Lung (tissue), 12 donors: Measurements from ENCODE around the gene TMEM89. TPM values are rescaled to one million over a fixed set of nuclear protein-coding genes. Genes with fewer than 3 reads are reported as not detected.

Experiments used
- ATAC-seq: fragments of 200-7000 bp; cut with Tn5 transposase; one replicate; pipeline ENCODE4 v1.9.1; 2020; ENCODE audit warnings: moderate number of reproducible peaks; ENCODE audit not compliant: insufficient read depth, low FRiP score
- DNase-seq, 3 donors: peaks; one replicate each; pipeline ENCODE4 v3.0.0-alpha.2; 2013 to 2017
- H3K27ac ChIP-seq, 2 donors: one replicate each; pipeline ENCODE4 v1.5.1; 2013; ENCODE audit warnings: mild to moderate bottlenecking in 2 of 2, moderate library complexity in 2 of 2, control low read depth in 1 of 2, inconsistent platforms in 1 of 2, low read depth in 1 of 2, low read length in 1 of 2
- H3K27me3 ChIP-seq, 3 donors: one replicate each; pipeline ENCODE4 v1.5.1; 2013; ENCODE audit warnings: low read length in 2 of 3; ENCODE audit not compliant: control insufficient read depth in 3 of 3, insufficient read depth in 3 of 3
- H3K36me3 ChIP-seq, 4 donors: one replicate each; pipeline ENCODE4 v1.5.1; 2013; ENCODE audit warnings: low read length in 4 of 4, mild to moderate bottlenecking in 1 of 4, moderate library complexity in 1 of 4; ENCODE audit not compliant: control insufficient read depth in 4 of 4, insufficient read depth in 4 of 4
- H3K4me1 ChIP-seq, 5 donors: one replicate each; pipeline ENCODE4 v1.5.1; 2013; ENCODE audit warnings: low read length in 5 of 5, mild to moderate bottlenecking in 2 of 5, moderate library complexity in 1 of 5; ENCODE audit not compliant: control insufficient read depth in 5 of 5, insufficient read depth in 5 of 5
- H3K4me3 ChIP-seq: one replicate; pipeline ENCODE4 v1.5.1; 2013; ENCODE audit warnings: mild to moderate bottlenecking, control low read depth, moderate library complexity
- H3K9ac ChIP-seq, 2 donors: one replicate each; pipeline ENCODE4 v1.5.1; 2013; ENCODE audit warnings: low read length in 2 of 2, control low read depth in 1 of 2; ENCODE audit not compliant: insufficient read depth in 1 of 2
- H3K9me3 ChIP-seq, 4 donors: one replicate each; pipeline ENCODE4 v1.5.1; 2013; ENCODE audit warnings: low read length in 3 of 4, mild to moderate bottlenecking in 1 of 4, moderate library complexity in 1 of 4; ENCODE audit not compliant: control insufficient read depth in 4 of 4, insufficient read depth in 3 of 4
- CTCF ChIP-seq: IDR thresholded peaks from 2 replicates; pipeline ENCODE4 v1.5.1; 2012; ENCODE audit warnings: mild to moderate bottlenecking; ENCODE audit errors: control extremely low read depth, extremely low read depth
- whole genome bisulfite sequencing, 2 donors: extraction: QIAGEN DNeasy Blood & Tissue Kit; methylation state at CpG; one replicate each; pipeline ENCODE4 v1.1.7; 2013; 5-methylcytosine and 5-hydroxymethylcytosine counted together
- polyA plus RNA-seq, 2 donors: library from polyadenylated mRNA; stranded (reverse); fragments of 200-250 nt; gene quantifications; one replicate each; pipeline ENCODE4 v1.2.1, GENCODE V29; 2013
- total RNA-seq, 2 donors: library from RNA; depleted of rRNA in 1 of 2; stranded (reverse); fragments of >200 nt in 1 of 2; gene quantifications; one replicate each; pipeline ENCODE4 v1.2.1, GENCODE V29; 2014 to 2021
- donor health status: control.
- donor health status: control.
- donor health status: Bipolar disorder and iron deficiency.
- donor health status: healthy.
- donor health status: DM: yes; HTN: yes; CAD: no.

TMEM89 gene
- total and polyA plus RNA-seq, 4 donors = 0.22 TPM; not detected in 3

GRCh38 chr3:48642605-48643004 is 21.0 kb upstream of the TMEM89 start:
- 94 to 97% methylated on average over 12 of the region's 12 CpGs for WGBS, 2 donors
- H3K27ac ChIP-seq = no peak overlapping the region
- no peaks in the 10 kb centered on the region for H3K27me3 ChIP-seq
- DNase-seq = no peak
- peaks cover 0 to 3% (median 0%) of the 10 kb centered on the region in 5 donors for H3K4me1 ChIP-seq
- no peak overlapping the region for H3K9ac ChIP-seq
- no peaks in the 10 kb centered on the region for H3K36me3 ChIP-seq
- TF ChIP-seq CTCF = no peak
- H3K9me3 ChIP-seq = no peaks in the 10 kb centered on the region
- ATAC-seq = no peak
- no peak overlapping the region for H3K4me3 ChIP-seq

DNA sequence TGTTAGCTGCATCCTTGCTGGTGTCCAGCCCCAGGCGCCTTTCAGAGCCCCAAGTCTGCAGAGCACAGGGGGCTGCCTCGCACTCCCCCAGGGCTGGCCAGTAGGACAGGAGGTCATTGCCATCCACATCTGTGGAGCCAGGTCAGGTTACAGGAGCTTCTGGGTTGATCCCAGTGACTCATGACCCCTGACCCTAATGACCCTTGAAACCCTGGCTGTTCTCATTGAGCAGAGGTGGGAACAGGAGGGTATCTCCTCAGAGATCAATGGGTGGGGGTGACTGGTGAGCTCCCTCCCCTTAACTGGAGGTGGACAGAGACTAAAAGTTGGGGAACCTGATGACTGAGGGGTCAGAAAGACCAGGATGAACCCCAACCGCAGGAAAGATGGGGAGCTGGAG is 19.8 kb upstream of the TMEM89 start:
- no peaks in the 10 kb centered on the region for H3K9me3 ChIP-seq
- H3K9ac ChIP-seq = no peak overlapping the region
- peaks cover 0 to 7% (median 0%) of the 10 kb centered on the region in 5 donors for H3K4me1 ChIP-seq
- no peaks in the 10 kb centered on the region for H3K36me3 ChIP-seq
- 94 to 100% methylated on average over 3 of the region's 3 CpGs for WGBS, 2 donors
- TF ChIP-seq CTCF = no peak
- ATAC-seq (no peak), DNase-seq (no peak)
- H3K27me3 ChIP-seq = no peaks in the 10 kb centered on the region
- H3K27ac ChIP-seq = no peak overlapping the region
- H3K4me3 ChIP-seq = no peak overlapping the region

DNA sequence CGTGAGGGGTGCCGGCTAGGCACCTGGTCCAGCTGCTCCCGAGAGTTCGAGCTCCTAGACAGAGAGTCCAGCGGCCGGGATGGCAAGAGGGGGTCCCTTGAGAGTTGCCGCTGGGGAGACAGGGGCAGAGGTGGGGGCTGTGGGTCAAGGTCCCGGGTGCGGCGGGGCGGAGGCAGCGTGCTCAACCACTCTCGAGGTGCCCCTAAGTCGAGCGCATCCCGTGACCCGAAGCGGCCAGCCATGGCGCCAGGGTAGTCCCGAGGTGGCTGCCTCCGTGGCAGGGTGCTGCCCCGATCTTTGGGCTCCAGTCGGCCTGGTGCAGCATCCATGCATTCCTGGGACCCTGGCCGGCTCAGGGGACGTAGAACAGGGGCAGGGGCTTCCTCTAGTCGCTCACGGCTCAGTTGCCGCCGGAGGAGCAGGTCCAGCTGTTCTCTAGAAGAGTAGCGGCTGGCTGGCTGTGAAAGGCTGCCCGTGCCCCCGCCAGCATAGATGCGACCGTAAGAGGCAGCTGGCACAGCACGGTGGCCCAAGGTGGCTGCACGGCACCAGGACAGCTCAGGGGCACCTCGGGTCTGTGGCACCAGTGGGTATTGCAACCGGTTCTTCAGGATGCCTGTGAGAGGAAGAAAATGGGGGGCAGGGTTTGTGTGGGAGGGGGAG is 18.5 kb upstream of the TMEM89 start:
- Histone ChIP-seq H3K9me3 (no peaks in the 10 kb centered on the region), H3K4me3 (no peak overlapping the region), H3K27ac (no peak overlapping the region), H3K4me1 (peaks cover 0 to 16% (median 0%) of the 10 kb centered on the region in 5 donors), H3K27me3 (no peaks in the 10 kb centered on the region), H3K9ac (no peak overlapping the region), H3K36me3 (no peaks in the 10 kb centered on the region)
- TF ChIP-seq CTCF = no peak
- 87 to 91% methylated on average over 36 to 38 of the region's 38 CpGs for WGBS, 2 donors
- no peak for ATAC-seq
- no peak for DNase-seq

- Histone ChIP-seq H3K36me3 (peaks cover 0 to 9% (median 3%) of the 10 kb centered on the region in 4 donors), H3K4me3 (no peak overlapping the region), H3K27me3 (no peaks in the 10 kb centered on the region), H3K9me3 (no peaks in the 10 kb centered on the region), H3K27ac (no peak overlapping the region), H3K4me1 (peaks cover 0 to 26% (median 3%) of the 10 kb centered on the region in 5 donors), H3K9ac (no peak overlapping the region)
- no peak for TF ChIP-seq CTCF
- 72 to 84% methylated on average over 6 of the region's 6 CpGs for WGBS, 2 donors
- ATAC-seq (no peak), DNase-seq (no peak)
Measured at GRCh38 chr3:48637305-48637704, 15.7 kb upstream of the TMEM89 start.
